ENCODE results near the gene ZMIZ1. TPM values are rescaled to one million over a fixed set of nuclear protein-coding genes. Genes with fewer than 3 reads are reported as not detected.
A peak's percentile ranks its signal among the peaks of the same experiment; 100 is the strongest.

The ZMIZ1 gene
- total and polyA plus RNA-seq, 2 donors from 2014 or later, result 14.2 to 97.6 TPM

GRCh38 chr10:79126351-79127080 lies 57.8 kb downstream of the ZMIZ1 start:
- no peak overlapping the region for H3K9ac ChIP-seq (ENCODE audit: low read length in 3 of 3)

GRCh38 chr10:79127151-79127961 lies 58.6 kb downstream of the ZMIZ1 start:
- H3K9ac ChIP-seq (ENCODE audit: low read length in 3 of 3), result no peak overlapping the region
- no peak for TF ChIP-seq CTCF (IDR thresholded peaks at IDR 0.05; ENCODE audit: borderline replicate concordance, extremely low read depth, insufficient read depth)

More at GRCh38 chr10:79126351-79127080, 57.8 kb downstream of the ZMIZ1 start:
- Histone ChIP-seq H3K27me3 (ENCODE audit: control insufficient read depth, insufficient read depth, low read length) (no peaks in the 10 kb centered on the region), H3K36me3 (ENCODE audit: control insufficient read depth in 2 of 3, insufficient read depth in 3 of 3, low read length in 3 of 3) (peaks cover 3 to 45% (median 7%) of the 10 kb centered on the region in 3 donors), H3K27ac (ENCODE audit: low read depth in 2 of 2, low read length in 2 of 2) (no peak overlapping the region), H3K4me3 (ENCODE audit: low read length in 3 of 3) (no peak overlapping the region), H3K9me3 (ENCODE audit: control insufficient read depth in 2 of 3, insufficient read depth in 1 of 3, low read length in 3 of 3) (no peaks in the 10 kb centered on the region), H3K4me1 (ENCODE audit: control insufficient read depth in 2 of 3, insufficient read depth in 2 of 3, low read depth in 1 of 3, low read length in 3 of 3) (peaks cover 0 to 13% (median 8%) of the 10 kb centered on the region in 3 donors)
- no peak for DNase-seq
- no peak for FAIRE-seq
- no peak for TF ChIP-seq CTCF (IDR thresholded peaks at IDR 0.05; ENCODE audit: borderline replicate concordance, extremely low read depth, insufficient read depth)
- intact Hi-C loops (cut with DNase I), result no loop called here

GRCh38 chr10:79128241-79128922 lies 59.6 kb downstream of the ZMIZ1 start:
- no peak overlapping the region for H3K4me3 ChIP-seq (ENCODE audit: low read length in 3 of 3)

More at GRCh38 chr10:79127151-79127961, 58.6 kb downstream of the ZMIZ1 start:
- FAIRE-seq (no peak), DNase-seq (peak in 1 of 5 donors; percentile 88)
- H3K27ac ChIP-seq (ENCODE audit: low read depth in 2 of 2, low read length in 2 of 2), result no peak overlapping the region
- H3K9me3 ChIP-seq (ENCODE audit: control insufficient read depth in 2 of 3, insufficient read depth in 1 of 3, low read length in 3 of 3), result no peaks in the 10 kb centered on the region
- peaks cover 3 to 39% (median 3%) of the 10 kb centered on the region in 3 donors for H3K36me3 ChIP-seq (ENCODE audit: control insufficient read depth in 2 of 3, insufficient read depth in 3 of 3, low read length in 3 of 3)
- no peak overlapping the region for H3K4me3 ChIP-seq (ENCODE audit: low read length in 3 of 3)
- H3K4me1 ChIP-seq (ENCODE audit: control insufficient read depth in 2 of 3, insufficient read depth in 2 of 3, low read depth in 1 of 3, low read length in 3 of 3), result peaks cover 0 to 13% (median 8%) of the 10 kb centered on the region in 3 donors
- no peaks in the 10 kb centered on the region for H3K27me3 ChIP-seq (ENCODE audit: control insufficient read depth, insufficient read depth, low read length)
- intact Hi-C loops (cut with DNase I), result no loop called here

More at GRCh38 chr10:79128241-79128922, 59.6 kb downstream of the ZMIZ1 start:
- Histone ChIP-seq H3K9me3 (ENCODE audit: control insufficient read depth in 2 of 3, insufficient read depth in 1 of 3, low read length in 3 of 3) (no peaks in the 10 kb centered on the region), H3K4me1 (ENCODE audit: control insufficient read depth in 2 of 3, insufficient read depth in 2 of 3, low read depth in 1 of 3, low read length in 3 of 3) (peaks cover 0 to 13% (median 8%) of the 10 kb centered on the region in 3 donors), H3K27me3 (ENCODE audit: control insufficient read depth, insufficient read depth, low read length) (no peaks in the 10 kb centered on the region), H3K36me3 (ENCODE audit: control insufficient read depth in 2 of 3, insufficient read depth in 3 of 3, low read length in 3 of 3) (peaks cover 2 to 29% (median 3%) of the 10 kb centered on the region in 3 donors), H3K27ac (ENCODE audit: low read depth in 2 of 2, low read length in 2 of 2) (no peak overlapping the region), H3K9ac (ENCODE audit: low read length in 3 of 3) (no peak overlapping the region)
- DNase-seq (no peak), FAIRE-seq (no peak)
- intact Hi-C loops (cut with DNase I), result no loop called here
- no peak for TF ChIP-seq CTCF (IDR thresholded peaks at IDR 0.05; ENCODE audit: borderline replicate concordance, extremely low read depth, insufficient read depth)

All from kidney (tissue), 14 donors.